Endothelial cell (in vitro differentiated cells): ENCODE measurements around the gene FBXO42. TPM values are rescaled to one million over a fixed set of nuclear protein-coding genes. Genes with fewer than 3 reads are reported as not detected.

ENCODE experiments used
- DNase-seq: peaks from one replicate; pipeline ENCODE4 v3.0.0; 2021; ENCODE audit warnings: low spot score
- H3K27ac Mint-ChIP-seq: one replicate; pipeline ENCODE4 v1.8.0; 2021; ENCODE audit warnings: mixed read lengths, inconsistent platforms; ENCODE audit not compliant: unreplicated experiment
- H3K27me3 Mint-ChIP-seq: one replicate; pipeline ENCODE4 v1.8.0; 2021; ENCODE audit warnings: mild to moderate bottlenecking, moderate library complexity, mixed read lengths, inconsistent platforms; ENCODE audit not compliant: unreplicated experiment
- H3K36me3 Mint-ChIP-seq: one replicate; pipeline ENCODE4 v1.8.0; 2021; ENCODE audit warnings: mild to moderate bottlenecking, low read depth, mixed read lengths, inconsistent platforms; ENCODE audit not compliant: unreplicated experiment
- H3K4me1 Mint-ChIP-seq: one replicate; pipeline ENCODE4 v1.8.0; 2021; ENCODE audit warnings: mild to moderate bottlenecking, mixed read lengths, inconsistent platforms; ENCODE audit not compliant: unreplicated experiment
- H3K4me3 Mint-ChIP-seq: one replicate; pipeline ENCODE4 v1.8.0; 2021; ENCODE audit warnings: mild to moderate bottlenecking, mixed read lengths, inconsistent platforms; ENCODE audit not compliant: unreplicated experiment
- H3K9me3 Mint-ChIP-seq: one replicate; pipeline ENCODE4 v1.8.0; 2021; ENCODE audit warnings: mixed read lengths, inconsistent platforms; ENCODE audit not compliant: unreplicated experiment
- CTCF ChIP-seq: fragments of 200-600 bp; sonication (generic); IDR thresholded peaks from one replicate; pipeline ENCODE4 v1.5.0; 2021; ENCODE audit warnings: antibody characterized with exemption; ENCODE audit not compliant: unreplicated experiment
- total RNA-seq: library from RNA; stranded (reverse); fragmentation: NEBNext Ultra II Directional; extraction: Animal tissue kit (Norgen Biotek cat#: 25700); gene quantifications from one replicate; pipeline ENCODE4 v1.2.1, GENCODE V29; 2021; ENCODE audit not compliant: unreplicated experiment

FBXO42 gene
- total RNA-seq, 1 donor from 2014 or later: 17.2 TPM

GRCh38 chr1:16315437-16315836 is 36.8 kb downstream of the FBXO42 start:
- Mint-ChIP-seq H3K27ac (no peak overlapping the region), H3K9me3 (no peaks in the 10 kb centered on the region), H3K27me3 (no peaks in the 10 kb centered on the region), H3K4me1 (peaks cover 3% of the 10 kb centered on the region), H3K36me3 (peaks cover 7% of the 10 kb centered on the region), H3K4me3 (no peak overlapping the region)
- DNase-seq: no peak
- no peak for TF ChIP-seq CTCF

GRCh38 chr1:16307222-16307621 is 45.1 kb downstream of the FBXO42 start:
- no peak for DNase-seq
- Mint-ChIP-seq H3K36me3 (peaks cover 19% of the 10 kb centered on the region), H3K27me3 (no peaks in the 10 kb centered on the region), H3K27ac (no peak overlapping the region), H3K4me3 (no peak overlapping the region), H3K9me3 (no peaks in the 10 kb centered on the region), H3K4me1 (no peaks in the 10 kb centered on the region)
- TF ChIP-seq CTCF: no peak

- Mint-ChIP-seq H3K9me3 (no peaks in the 10 kb centered on the region), H3K27ac (no peak overlapping the region), H3K36me3 (peaks cover 18% of the 10 kb centered on the region), H3K4me3 (no peak overlapping the region), H3K4me1 (peaks cover 2% of the 10 kb centered on the region), H3K27me3 (no peaks in the 10 kb centered on the region)
- no peak for TF ChIP-seq CTCF
- DNase-seq: no peak
Observed at GRCh38 chr1:16302709-16303627, 49.3 kb downstream of the FBXO42 start.

GRCh38 chr1:16300436-16300835 is 51.8 kb downstream of the FBXO42 start:
- peaks cover 18% of the 10 kb centered on the region for H3K36me3 Mint-ChIP-seq
- H3K27ac Mint-ChIP-seq: no peak overlapping the region
- TF ChIP-seq CTCF: no peak
- H3K27me3 Mint-ChIP-seq: peaks cover 2% of the 10 kb centered on the region
- no peak for DNase-seq
- peaks cover 2% of the 10 kb centered on the region for H3K4me1 Mint-ChIP-seq
- H3K4me3 Mint-ChIP-seq: no peak overlapping the region
- H3K9me3 Mint-ChIP-seq: no peaks in the 10 kb centered on the region

GRCh38 chr1:16298653-16299052 is 53.6 kb downstream of the FBXO42 start:
- Mint-ChIP-seq H3K4me3 (no peak overlapping the region), H3K27ac (no peak overlapping the region), H3K9me3 (no peaks in the 10 kb centered on the region), H3K4me1 (peaks cover 2% of the 10 kb centered on the region), H3K27me3 (peaks cover 2% of the 10 kb centered on the region), H3K36me3 (peaks cover 18% of the 10 kb centered on the region)
- no peak for DNase-seq
- no peak for TF ChIP-seq CTCF
